Endometrial microvascular endothelial cells (primary cell): ENCODE results near the gene TCF3. TPM values are rescaled to one million over a fixed set of nuclear protein-coding genes. Genes with fewer than 3 reads are reported as not detected.
"Not testable (repeated sequence)": the region's sequence is repeated elsewhere in the genome, so short reads cannot be mapped to it uniquely, and the experiment has no call there.

ENCODE experiments used
- in situ Hi-C: cut with HindIII; loops from 2 replicates; pipeline ENCODE4 v1.10.0; 2017; ENCODE audit warnings: low sequenced_read_pairs, low pct_unique_long_range_greater_than_20kb; ENCODE audit errors: inconsistent ontology term
- total RNA-seq: library from RNA; depleted of rRNA; stranded (reverse); fragments of >200 nt; gene quantifications from one replicate; pipeline ENCODE4 v1.2.3, GENCODE V29; 2015; ENCODE audit errors: inconsistent ontology term

Gene TCF3
- total RNA-seq, 1 donor from 2014 or later, result 124 TPM

GRCh38 chr19:1674293-1674679, 21.9 kb upstream of the TCF3 start:
- in situ Hi-C loops, result no loop called here

- in situ Hi-C loops, result no loop called here
These were observed 21.4 kb upstream of the TCF3 start for GRCh38 chr19:1673645-1674292.

- in situ Hi-C loops, result no loop called here
These were observed 20.6 kb upstream of the TCF3 start for GRCh38 chr19:1672769-1673644.

GRCh38 chr19:1672038-1672768, 19.8 kb upstream of the TCF3 start:
- in situ Hi-C loops, result no loop called here

- in situ Hi-C loops, result no loop called here
These were observed 19.3 kb upstream of the TCF3 start for GRCh38 chr19:1671716-1672037.

GRCh38 chr19:1670747-1671146, 18.3 kb upstream of the TCF3 start:
- in situ Hi-C loops, result not testable (repeated sequence)

GRCh38 chr19:1668486-1669270, 16.3 kb upstream of the TCF3 start:
- in situ Hi-C loops, result no loop called here

GRCh38 chr19:1668048-1668485, 15.7 kb upstream of the TCF3 start:
- in situ Hi-C loops, result no loop called here

GRCh38 chr19:1665565-1666047, 13.2 kb upstream of the TCF3 start:
- in situ Hi-C loops, result no loop called here

- in situ Hi-C loops, result no loop called here
These were observed 11.4 kb upstream of the TCF3 start for GRCh38 chr19:1663852-1664251.

- in situ Hi-C loops, result not testable (repeated sequence)
These were observed 10.8 kb upstream of the TCF3 start for GRCh38 chr19:1663227-1663626.

GRCh38 chr19:1661995-1662394, 9.6 kb upstream of the TCF3 start:
- in situ Hi-C loops, result no loop called here

- in situ Hi-C loops, result no loop called here
These were observed 6.6 kb upstream of the TCF3 start for GRCh38 chr19:1659084-1659427.

- in situ Hi-C loops, result no loop called here
These were observed 6.0 kb upstream of the TCF3 start for GRCh38 chr19:1658150-1659083.

GRCh38 chr19:1657746-1658145, 5.3 kb upstream of the TCF3 start:
- in situ Hi-C loops, result no loop called here

- in situ Hi-C loops, result no loop called here
These were observed 4.6 kb upstream of the TCF3 start for GRCh38 chr19:1656988-1657536.

GRCh38 chr19:1655987-1656608, 3.7 kb upstream of the TCF3 start:
- in situ Hi-C loops, result no loop called here
